ENCODE data around the gene TMEM158. TPM values are rescaled to one million over a fixed set of nuclear protein-coding genes. Genes with fewer than 3 reads are reported as not detected.

TMEM158 gene
- total RNA-seq, 1 experiment from 2014 or later = 0.82 TPM

- peaks cover 18% of the 10 kb centered on the region for H3K27me3 Mint-ChIP-seq (ENCODE audit: insufficient read depth, unreplicated experiment)
- Histone ChIP-seq H3K36me3 (ENCODE audit: control insufficient read depth, insufficient read depth, low read length) (no peaks in the 10 kb centered on the region), H3K4me1 (no peaks in the 10 kb centered on the region), H3K4me3 (ENCODE audit: low read depth, low read length) (no peak overlapping the region), H3K27me3 (replicated peaks; ENCODE audit: control insufficient read depth, insufficient read depth, low read length) (no peaks in the 10 kb centered on the region), H3K9me3 (no peaks in the 10 kb centered on the region)
- no peak overlapping the region for H3K4me3 Mint-ChIP-seq (ENCODE audit: unreplicated experiment)
- DNase-seq = no peak
- H3K9me3 Mint-ChIP-seq (ENCODE audit: unreplicated experiment) = no peaks in the 10 kb centered on the region
- no peak for TF ChIP-seq CTCF (IDR thresholded peaks at IDR 0.05; ENCODE audit: insufficient read depth in 1 of 2, low read depth in 1 of 2, low read length in 1 of 2, severe bottlenecking in 1 of 2, unreplicated experiment in 1 of 2)
- intact Hi-C loops (cut with micrococcal nuclease; ENCODE audit: unreplicated experiment) = no loop called here
- ChIA-PET CTCF (no interaction called here), POLR2A (no interaction called here)
- H3K36me3 Mint-ChIP-seq (ENCODE audit: insufficient read depth, unreplicated experiment) = no peaks in the 10 kb centered on the region
- BruUV-seq (replicated peaks) = no TSS peak
- no peaks in the 10 kb centered on the region for H3K4me1 Mint-ChIP-seq (ENCODE audit: low read depth, unreplicated experiment)
- no peak overlapping the region for H3K27ac Mint-ChIP-seq (ENCODE audit: unreplicated experiment)
Measured at GRCh38 chr3:45234250-45234649, 8.2 kb upstream of the TMEM158 start.

GRCh38 chr3:45232521-45232920 lies 6.4 kb upstream of the TMEM158 start:
- POLR2A ChIA-PET = no interaction called here
- CTCF ChIA-PET = no interaction called here

GRCh38 chr3:45227946-45228345 lies 1.9 kb upstream of the TMEM158 start:
- TF ChIP-seq CTCF (IDR thresholded peaks at IDR 0.05; ENCODE audit: insufficient read depth in 1 of 2, low read depth in 1 of 2, low read length in 1 of 2, severe bottlenecking in 1 of 2, unreplicated experiment in 1 of 2) = no peak
- POLR2A ChIA-PET = no interaction called here
- no peaks in the 10 kb centered on the region for H3K36me3 Mint-ChIP-seq (ENCODE audit: insufficient read depth, unreplicated experiment)
- no peak for DNase-seq
- no peaks in the 10 kb centered on the region for H3K36me3 ChIP-seq (ENCODE audit: control insufficient read depth, insufficient read depth, low read length)
- H3K4me1 Mint-ChIP-seq (ENCODE audit: low read depth, unreplicated experiment) = no peaks in the 10 kb centered on the region
- H3K9me3 Mint-ChIP-seq (ENCODE audit: unreplicated experiment) = no peaks in the 10 kb centered on the region
- CTCF ChIA-PET = interaction anchor here (1.0 kb wide), 1 partner anchor 280 kb away, joined by 3 read pairs; no protein-coding TSS in a partner anchor
- peaks cover 3% of the 10 kb centered on the region; the same call in 1 of the 2 replicates for H3K27me3 ChIP-seq (replicated peaks; ENCODE audit: control insufficient read depth, insufficient read depth, low read length)
- H3K4me3 Mint-ChIP-seq (ENCODE audit: unreplicated experiment) = no peak overlapping the region
- H3K27ac Mint-ChIP-seq (ENCODE audit: unreplicated experiment) = no peak overlapping the region
- BruUV-seq (replicated peaks) = no TSS peak
- peaks cover 5% of the 10 kb centered on the region; the same call in 1 of the 2 replicates for H3K4me1 ChIP-seq
- no peak overlapping the region for H3K4me3 ChIP-seq (ENCODE audit: low read depth, low read length)
- no peaks in the 10 kb centered on the region for H3K9me3 ChIP-seq
- H3K27me3 Mint-ChIP-seq (ENCODE audit: insufficient read depth, unreplicated experiment) = peaks cover 26% of the 10 kb centered on the region
- intact Hi-C loops (cut with micrococcal nuclease; ENCODE audit: unreplicated experiment) = loop anchor here (5.0 to 10.0 kb wide), 2 partner anchors 114 to 437 kb away; no protein-coding TSS in a partner anchor

More at GRCh38 chr3:45232521-45232920, 6.4 kb upstream of the TMEM158 start:
- Histone ChIP-seq H3K9me3 (no peaks in the 10 kb centered on the region), H3K4me3 (ENCODE audit: low read depth, low read length) (no peak overlapping the region), H3K27me3 (replicated peaks; ENCODE audit: control insufficient read depth, insufficient read depth, low read length) (peaks cover 1% of the 10 kb centered on the region; the same call in 1 of the 2 replicates), H3K36me3 (ENCODE audit: control insufficient read depth, insufficient read depth, low read length) (no peaks in the 10 kb centered on the region), H3K4me1 (no peaks in the 10 kb centered on the region)
- H3K27me3 Mint-ChIP-seq (ENCODE audit: insufficient read depth, unreplicated experiment) = peaks cover 18% of the 10 kb centered on the region
- no peaks in the 10 kb centered on the region for H3K9me3 Mint-ChIP-seq (ENCODE audit: unreplicated experiment)
- DNase-seq = no peak
- H3K27ac Mint-ChIP-seq (ENCODE audit: unreplicated experiment) = no peak overlapping the region
- no peak for TF ChIP-seq CTCF (IDR thresholded peaks at IDR 0.05; ENCODE audit: insufficient read depth in 1 of 2, low read depth in 1 of 2, low read length in 1 of 2, severe bottlenecking in 1 of 2, unreplicated experiment in 1 of 2)
- no peaks in the 10 kb centered on the region for H3K4me1 Mint-ChIP-seq (ENCODE audit: low read depth, unreplicated experiment)
- no TSS peak for BruUV-seq (replicated peaks)
- no peak overlapping the region for H3K4me3 Mint-ChIP-seq (ENCODE audit: unreplicated experiment)
- H3K36me3 Mint-ChIP-seq (ENCODE audit: insufficient read depth, unreplicated experiment) = no peaks in the 10 kb centered on the region
- intact Hi-C loops (cut with micrococcal nuclease; ENCODE audit: unreplicated experiment) = no loop called here
